NCI-H82 treated with DMSO at 0.1 percent for 48 hours (cell line): ENCODE data around the gene LGALS9.
"Not testable (repeated sequence)": the region's sequence is repeated elsewhere in the genome, so short reads cannot be mapped to it uniquely, and the experiment has no call there.

ENCODE experiments used
- DNase-seq: peaks from one replicate; lab custom pipeline; 2025; ENCODE audit not compliant: unreplicated experiment; lab: John Stamatoyannopoulos, UW

Gene LGALS9

GRCh38 chr17:27671591-27671910 lies 40.6 kb downstream of the LGALS9 start:
- DNase-seq: no peak

GRCh38 chr17:27671977-27672480 lies 41.0 kb downstream of the LGALS9 start:
- DNase-seq: not testable (repeated sequence)

- DNase-seq: no peak
Measured at GRCh38 chr17:27674335-27674734, 43.3 kb downstream of the LGALS9 start.

GRCh38 chr17:27677191-27677590 lies 46.2 kb downstream of the LGALS9 start:
- no peak for DNase-seq

GRCh38 chr17:27686322-27686721 lies 55.3 kb downstream of the LGALS9 start:
- not testable (repeated sequence) for DNase-seq

GRCh38 chr17:27690882-27691281 lies 59.9 kb downstream of the LGALS9 start:
- no peak for DNase-seq

GRCh38 chr17:27695254-27695814 lies 64.3 kb downstream of the LGALS9 start:
- not testable (repeated sequence) for DNase-seq
